GM21529 (cell line): ENCODE results near the gene GPR137B.
"Not testable (repeated sequence)": the region's sequence is repeated elsewhere in the genome, so short reads cannot be mapped to it uniquely, and the experiment has no call there.

Experiments
- ATAC-seq: cut with Tn5 transposase; IDR thresholded peaks from one replicate; pipeline ENCODE4 v1.9.1; 2021; ENCODE audit not compliant: unreplicated experiment

Gene GPR137B

DNA sequence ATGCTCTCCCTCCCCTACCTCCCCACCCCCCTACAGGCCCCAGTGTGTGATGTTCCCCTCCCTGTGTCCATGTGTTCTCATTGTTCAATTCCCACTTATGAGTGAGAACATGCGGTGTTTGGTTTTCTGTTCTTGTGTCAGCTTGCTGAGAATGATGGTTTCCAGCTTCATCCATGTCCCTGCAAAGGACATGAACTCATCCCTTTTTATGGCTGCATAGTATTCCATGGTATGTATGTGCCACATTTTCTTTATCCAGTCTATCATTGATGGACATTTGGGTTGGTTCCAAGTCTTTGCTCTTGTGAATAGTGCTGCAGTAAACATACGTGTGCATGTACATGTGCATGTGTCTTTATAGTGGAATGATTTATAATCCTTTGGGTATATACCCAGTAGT, 44.1 kb downstream of the GPR137B start:
- ATAC-seq: not testable (repeated sequence)

DNA sequence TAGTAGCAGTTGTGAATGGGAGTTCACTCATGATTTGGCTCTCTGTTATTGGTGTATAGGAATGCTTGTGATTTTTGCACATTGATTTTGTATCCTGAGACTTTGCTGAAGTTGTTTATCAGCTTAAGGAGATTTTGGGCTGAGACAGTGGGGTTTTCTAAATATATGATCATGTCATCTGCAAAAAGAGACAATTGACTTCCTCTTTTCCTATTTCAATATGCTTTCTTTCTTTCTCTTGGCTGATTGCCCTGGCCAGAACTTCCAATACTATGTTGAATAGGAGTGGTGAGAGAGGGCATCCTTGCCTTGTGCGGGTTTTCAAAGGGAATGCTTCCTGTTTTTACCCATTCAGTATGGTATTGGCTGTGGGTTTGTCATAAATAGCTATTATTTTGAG, 45.7 kb downstream of the GPR137B start:
- not testable (repeated sequence) for ATAC-seq

DNA sequence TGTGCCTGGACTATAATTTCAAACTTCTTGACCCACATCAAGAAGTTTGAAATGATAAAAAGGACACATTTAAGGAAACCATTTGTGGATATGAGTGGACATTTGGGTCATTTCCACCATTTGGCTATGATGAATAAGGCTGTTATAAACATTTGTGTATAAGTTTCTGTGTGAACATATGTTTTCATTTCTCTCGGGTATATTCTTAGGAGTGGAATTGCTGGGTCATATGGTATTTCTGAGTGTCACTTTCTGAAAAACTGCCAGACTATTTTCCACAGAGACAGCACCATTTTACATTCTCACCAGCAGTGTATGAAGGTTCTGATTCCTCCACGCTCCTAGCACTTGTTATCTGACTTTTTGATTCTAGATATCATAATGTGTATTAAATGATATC, 50.8 kb downstream of the GPR137B start:
- ATAC-seq: no peak

DNA sequence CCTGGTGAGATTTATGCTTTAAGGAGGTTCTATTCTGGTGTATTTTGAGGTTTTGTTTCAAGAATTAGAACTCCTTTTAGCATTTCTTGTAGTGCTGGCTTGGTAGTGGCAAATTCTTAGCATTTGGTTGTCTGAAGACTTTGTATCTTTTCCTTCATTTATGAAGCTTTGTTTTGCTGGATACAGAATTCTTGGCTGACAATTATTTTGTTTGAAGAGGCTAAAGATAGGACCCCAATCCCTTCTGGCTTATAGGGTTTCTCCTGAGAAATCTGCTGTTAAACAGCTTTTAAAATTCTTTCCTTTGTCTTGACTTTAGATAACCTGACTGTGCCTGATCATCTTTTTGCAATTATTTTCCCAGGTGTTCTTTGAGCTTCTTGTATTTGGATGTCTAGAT, 58.6 kb downstream of the GPR137B start:
- ATAC-seq: no peak

DNA sequence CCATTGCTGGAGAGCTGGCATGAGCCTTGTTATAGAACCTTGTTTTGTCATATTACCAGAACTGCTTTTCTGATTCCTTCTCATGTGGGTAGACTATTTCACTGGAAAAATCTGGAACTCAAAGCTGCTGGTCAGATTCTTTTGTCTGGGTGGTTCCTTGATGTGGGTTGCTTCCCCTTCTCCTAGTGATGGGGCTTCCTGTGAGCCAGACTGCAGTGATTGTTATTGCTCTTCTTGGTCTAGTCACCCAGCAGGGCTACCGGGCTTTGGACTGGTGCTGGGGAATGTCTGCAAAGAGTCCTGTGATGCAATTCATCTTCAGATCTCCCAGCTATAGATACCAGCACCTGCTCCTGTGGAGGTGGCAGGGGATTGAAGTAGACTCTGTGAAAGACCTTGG, 59.4 kb downstream of the GPR137B start:
- ATAC-seq: no peak

DNA sequence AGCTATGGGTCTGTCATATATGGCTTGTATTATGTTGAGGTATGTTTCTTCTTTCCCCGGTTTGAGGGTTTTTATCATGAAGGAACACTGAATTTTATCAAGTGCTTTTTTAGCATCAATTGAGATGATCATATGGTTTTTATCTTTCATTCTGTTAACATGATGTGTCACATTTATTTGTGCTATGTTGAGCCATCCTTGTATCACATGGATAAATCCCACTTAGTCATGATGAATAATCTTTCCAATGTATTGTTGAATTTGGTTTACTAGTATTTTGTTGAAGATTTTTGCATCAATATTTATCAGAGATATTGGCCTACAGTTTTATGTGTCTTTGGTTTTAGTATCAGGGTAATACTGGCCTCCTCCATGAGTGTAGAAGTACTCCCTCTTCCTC, 61.7 kb downstream of the GPR137B start:
- no peak for ATAC-seq

DNA sequence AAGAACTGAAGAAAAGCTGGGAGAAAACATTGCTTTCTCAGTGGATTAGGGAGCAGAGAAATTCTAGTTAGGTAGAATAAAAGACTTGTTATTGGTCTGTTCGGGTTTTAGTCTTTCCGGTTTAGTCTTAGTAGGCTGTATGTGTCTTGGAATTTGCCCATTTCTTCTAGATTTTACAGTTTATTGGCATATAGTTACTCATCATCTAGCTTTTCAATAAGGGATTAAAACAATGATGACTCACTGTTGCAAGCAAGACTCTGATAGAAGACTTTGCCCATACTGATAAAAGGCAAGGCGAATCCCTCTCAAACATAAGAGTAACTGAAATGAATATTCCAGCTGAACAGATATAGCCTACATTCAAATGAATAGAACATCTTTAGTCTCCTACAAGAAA, 62.3 kb downstream of the GPR137B start:
- no peak for ATAC-seq

DNA sequence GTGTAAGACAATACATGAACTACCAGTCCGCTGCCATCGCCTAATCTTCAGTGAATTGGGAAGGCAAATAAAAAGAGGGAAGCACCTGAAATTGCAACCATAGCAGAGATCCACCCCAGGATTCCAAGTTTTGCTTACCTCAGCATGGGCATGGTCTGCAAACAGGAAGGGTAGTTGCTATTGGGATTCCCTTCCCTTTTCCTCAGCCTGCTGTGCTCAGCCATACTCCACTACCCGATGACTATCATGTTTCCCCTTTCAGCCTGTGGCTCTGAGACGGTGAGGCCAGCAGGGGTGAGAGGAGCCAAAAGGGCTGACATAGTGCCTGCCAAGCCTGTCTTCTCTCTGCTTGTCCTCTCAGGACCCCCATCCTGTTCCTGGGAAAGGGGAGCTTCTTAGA, 64.2 kb downstream of the GPR137B start:
- ATAC-seq: no peak

DNA sequence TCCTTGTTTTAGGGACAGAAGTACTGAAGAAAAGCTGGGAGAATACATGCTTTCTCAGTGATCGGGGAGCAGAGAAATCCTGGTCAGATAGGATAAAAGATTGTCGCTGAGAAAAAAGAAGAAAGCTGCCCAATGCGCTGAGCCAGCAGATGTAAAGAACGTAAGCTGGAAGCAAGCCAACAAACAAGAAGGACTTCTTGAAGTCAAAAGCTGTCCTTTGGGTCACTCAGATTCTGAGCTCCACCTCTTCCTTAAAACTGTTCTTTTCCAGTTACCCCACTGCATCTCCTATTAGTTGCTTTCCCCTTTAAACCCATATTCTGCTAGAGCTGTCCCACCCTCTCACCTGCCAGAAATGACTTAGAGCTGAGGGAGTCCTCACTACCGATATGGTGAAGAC, 64.8 kb downstream of the GPR137B start:
- no peak for ATAC-seq

DNA sequence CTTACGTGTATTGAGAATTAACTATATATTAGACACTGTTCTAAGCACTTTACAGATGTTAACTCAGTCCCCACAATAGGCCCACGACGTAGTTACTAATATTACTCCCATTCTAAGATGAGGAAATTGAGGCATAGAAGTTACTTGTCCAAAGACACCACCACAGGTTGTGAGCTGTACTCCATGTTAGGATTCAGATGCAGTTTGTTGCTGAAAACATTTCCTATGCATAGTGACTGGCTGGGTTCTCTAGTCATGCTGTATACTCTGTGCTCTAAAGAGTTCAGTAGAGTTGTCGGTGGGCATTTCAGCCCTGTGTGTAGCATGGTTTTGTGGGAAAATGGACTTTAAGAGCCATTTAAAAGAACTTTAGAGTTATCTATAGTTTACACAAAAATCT, 65.2 kb downstream of the GPR137B start:
- no peak for ATAC-seq

DNA sequence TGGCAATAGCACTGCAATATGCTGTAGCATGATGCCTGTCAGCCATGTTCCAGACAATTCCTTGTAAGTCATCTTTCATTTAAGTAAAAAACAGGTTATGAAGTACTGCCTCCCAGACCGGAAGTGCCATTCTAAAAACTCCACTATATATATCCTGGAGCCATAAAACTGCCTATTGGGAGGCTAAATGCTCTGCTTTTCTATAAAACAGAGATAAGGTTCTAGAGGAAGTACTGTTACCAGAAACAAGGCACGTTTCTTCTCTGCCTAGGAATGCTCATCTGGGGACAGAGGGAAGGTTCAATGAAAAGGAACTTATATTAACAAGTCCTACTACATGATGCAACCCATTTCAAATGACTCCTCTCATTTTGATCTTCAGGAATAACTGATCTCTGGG, 66.8 kb downstream of the GPR137B start:
- ATAC-seq: no peak

DNA sequence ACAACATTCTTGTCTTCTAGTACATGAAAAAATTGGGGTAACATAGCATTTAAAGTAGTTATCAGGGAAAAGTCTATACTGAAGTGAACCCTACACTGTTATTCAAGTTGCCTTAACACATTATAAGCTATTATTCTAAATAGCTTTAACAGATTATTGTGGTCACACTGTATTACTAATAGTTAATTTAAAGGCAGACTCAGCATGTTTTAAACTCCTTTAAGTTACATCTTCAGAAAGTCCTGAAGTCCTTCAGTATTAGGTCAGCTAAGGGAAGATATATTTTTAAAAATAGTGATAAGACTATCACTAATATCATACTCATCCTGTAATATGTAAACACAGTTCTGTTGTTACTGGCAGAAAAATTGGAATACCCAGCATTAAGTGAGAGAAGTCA, 67.4 kb downstream of the GPR137B start:
- no peak for ATAC-seq

DNA sequence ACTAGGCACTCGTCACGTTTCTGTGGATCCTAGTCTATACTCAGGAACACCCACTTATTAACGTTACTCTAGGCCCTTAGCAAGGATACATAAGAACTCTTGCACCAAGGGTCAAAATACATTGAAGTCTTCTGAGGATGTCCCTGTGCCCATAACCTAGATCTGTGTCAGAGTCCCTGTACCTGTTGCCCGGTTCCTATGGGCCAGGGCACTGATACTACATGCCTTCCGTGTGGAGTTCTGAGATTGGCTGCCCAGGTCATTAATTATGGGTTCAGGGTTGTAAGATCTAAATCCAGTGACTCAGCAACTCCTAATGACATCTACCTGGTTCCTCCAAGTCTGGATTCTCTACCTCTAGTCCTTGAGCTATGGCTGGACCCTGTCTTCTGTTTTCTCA, 69.5 kb downstream of the GPR137B start:
- no peak for ATAC-seq

DNA sequence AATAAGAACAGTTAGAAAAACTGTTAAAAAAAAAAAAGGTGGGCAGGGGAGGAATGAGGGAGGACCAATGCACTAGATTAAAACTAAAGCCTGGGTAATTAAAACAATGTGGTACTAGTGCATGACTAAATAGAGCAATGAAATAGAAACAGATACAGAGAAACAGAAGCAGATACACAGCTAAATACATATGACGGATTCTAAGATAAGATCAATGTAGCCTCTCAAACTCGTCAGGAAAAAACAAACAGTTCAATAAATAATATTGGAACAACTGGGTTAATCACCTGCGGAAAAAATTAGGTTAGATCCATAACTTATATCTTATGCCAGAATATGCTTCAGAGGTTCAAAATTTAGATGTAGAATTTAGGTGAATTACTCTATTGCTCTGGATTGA, 71.2 kb downstream of the GPR137B start:
- ATAC-seq: no peak

DNA sequence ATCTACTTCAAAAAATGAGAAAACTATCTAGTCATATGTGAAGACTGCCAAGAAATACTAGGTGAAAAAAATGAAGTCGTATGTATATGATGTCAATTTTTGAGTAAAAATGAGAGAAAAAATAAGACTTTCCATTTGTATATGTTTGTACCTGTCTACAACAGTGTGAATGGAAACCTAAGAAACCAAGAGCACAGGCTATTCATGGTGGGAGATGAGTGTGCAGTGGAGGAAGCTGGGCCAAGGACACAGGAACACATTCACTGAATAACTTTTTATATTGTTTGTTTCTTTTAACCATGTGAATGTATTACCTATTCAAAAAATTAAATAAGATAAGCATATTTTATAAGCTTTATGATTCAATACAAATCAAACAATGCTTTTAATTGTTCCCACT, 72.4 kb downstream of the GPR137B start:
- no peak for ATAC-seq

DNA sequence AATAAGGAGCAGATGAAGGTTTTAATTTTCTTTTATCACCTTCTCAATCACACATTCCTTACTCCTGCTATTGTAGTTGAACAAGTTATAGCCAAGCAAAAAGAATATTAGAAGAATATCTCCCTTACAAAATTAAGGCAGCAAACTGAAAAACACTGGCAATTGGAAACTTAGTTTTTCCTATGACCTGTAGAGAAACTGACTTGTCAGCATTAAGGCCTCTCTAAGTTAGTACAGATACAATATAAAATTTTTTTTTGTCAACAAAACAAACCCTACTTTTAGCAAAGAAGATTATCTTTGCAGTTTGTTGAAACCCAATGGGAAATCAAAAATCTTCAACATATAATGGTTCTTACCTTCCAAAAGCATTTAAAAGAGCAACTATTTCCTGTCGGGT, 78.1 kb downstream of the GPR137B start:
- no peak for ATAC-seq

DNA sequence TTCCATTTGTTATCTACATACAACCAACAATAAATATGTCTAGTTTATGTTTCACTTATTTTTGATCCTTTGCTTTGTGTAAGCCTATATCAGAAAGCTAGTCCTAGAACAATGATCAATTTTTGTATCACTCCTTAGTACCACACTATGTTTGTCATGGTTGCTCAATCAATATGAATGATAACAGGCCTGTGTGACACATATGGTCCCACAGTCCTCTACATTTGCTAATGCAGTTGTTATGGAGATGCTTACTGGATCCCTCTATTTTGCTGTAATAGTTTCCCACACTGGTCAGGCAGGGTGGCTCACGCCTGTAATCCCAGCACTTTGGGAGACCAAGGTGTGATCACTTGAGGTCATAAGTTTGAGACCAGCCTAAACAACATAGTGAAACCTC, 80.3 kb downstream of the GPR137B start:
- ATAC-seq: no peak

DNA sequence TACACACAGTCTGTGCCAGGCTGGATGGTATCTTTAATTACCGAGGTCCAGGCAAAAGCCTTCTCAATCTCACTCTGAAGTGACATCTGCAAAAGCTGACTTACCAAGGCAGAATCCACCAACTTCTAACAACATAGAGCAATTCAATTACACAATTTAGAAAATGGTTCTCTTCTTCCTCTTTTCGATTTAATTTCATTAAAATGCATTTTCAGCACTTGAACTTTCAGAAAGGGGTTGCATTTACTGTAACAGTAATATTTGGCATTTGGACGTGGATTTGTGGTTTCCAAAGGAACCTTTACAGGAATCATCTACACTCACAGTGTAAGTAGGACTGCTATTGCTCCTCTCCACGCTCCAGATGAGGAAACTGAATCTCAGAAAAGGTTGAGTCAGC, 86.1 kb downstream of the GPR137B start:
- no peak for ATAC-seq

DNA sequence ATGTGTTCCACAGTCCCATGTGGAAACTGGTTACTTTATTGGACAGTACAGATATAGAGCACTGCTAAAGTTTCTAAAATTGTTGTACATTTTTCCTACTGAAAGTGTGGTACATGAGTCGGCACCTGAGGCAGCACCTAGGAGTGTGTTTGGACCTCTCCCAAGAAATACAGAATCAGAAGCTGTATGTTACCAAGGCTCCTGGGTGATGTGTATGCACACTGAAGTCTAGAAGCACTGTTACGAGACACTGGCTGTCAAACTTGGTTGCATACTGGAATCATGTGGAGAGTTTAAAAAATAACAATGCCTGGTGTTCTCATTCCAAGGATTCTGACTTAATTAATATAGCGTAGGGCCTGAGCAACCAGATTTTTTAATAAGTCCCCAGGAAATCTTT, 92.8 kb downstream of the GPR137B start:
- ATAC-seq: no peak

DNA sequence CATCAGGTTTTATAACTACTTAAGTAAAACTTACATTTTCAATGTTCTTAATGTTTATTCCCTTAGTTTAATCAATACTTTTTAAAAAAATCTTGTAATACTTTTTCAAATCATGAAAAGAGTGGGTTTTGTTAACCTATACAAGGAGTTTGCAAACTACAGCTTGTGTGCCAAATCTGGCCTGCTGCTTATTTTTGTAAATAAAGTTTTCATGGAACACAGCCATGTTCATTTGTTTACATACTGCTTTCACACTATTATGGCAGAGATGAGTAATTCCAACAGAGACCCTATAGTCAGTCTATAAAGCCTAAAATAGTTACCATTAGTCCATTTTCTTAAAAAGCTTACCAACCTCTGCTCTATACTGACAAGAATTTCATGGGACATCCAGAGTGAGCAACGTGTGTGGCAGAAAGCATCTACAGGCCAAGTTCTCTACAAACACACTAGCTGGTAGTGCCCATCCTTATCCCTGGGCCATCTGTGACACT, 96.8 kb downstream of the GPR137B start:
- ATAC-seq: no peak

DNA sequence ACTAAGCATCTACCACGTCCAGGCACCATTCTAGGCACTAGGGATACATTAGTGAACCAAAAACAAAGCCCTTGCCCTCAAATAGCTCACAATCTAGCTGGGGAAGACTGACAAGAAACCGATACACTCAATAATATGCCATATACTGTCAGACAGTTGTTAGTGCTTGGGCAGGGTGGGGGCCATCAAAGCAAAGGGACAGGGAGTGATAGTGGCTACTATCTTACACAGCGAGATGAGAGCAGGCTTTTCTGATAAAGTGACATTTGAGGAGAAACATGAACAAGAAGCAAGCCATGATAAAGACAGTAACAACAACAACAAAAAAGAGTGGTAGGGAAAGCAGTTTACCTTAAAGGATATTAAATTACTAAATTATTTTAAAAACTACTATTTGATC, 98.3 kb downstream of the GPR137B start:
- ATAC-seq: no peak

DNA sequence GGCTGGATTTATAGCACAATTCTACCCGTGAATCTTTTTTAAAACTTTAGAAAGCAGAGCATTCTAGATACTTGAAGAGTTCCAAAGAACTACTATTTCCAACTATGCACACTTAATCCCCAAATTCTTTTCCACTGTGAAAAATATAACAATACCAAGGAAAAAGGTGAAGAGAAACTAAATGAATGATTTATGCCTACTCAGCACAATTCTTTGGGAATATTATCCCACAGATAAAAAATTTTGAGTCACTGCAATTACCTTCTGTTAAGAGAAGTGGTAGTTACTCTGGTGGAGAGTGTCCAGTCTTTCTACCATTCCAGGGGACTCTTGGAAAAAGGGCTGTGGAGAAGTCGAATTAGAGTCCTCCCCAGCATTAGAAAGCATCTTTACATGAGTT, 100.2 kb downstream of the GPR137B start:
- ATAC-seq: no peak

DNA sequence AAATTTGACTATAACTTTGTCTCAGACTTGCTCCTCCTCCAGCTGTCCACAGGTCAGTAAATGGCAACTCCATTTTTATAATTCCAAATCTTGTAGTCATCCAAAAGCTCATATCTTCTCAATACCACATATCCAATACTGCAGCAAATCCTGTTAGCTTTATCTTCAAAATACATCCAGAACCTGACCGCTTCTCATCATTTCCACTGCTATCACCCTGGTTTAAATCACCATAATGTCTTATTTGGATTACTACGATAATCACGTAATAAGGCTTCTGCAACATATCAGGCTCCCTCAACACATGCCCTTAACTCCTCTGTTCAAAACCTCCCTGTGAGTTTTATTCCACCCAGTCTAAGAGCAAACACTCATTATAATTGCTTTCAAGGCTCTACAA, 104.9 kb downstream of the GPR137B start:
- ATAC-seq: no peak

DNA sequence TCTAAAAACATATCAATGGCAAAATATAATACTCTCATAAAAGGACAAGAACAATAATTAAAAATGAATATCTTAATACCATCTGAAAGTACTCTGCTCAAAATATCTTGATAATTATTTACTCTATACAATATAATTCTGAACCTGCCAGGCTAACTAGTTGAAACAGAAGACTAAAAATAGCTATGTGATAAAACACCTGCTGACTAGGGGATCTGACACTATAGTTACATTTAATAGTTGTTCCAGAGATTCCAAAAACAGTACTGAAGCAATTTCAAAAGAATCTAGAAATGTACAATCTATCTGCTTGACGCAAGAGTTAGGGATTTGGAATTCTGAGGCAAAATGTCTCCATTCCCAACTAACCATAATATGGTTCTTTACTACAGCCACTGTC, 109.2 kb downstream of the GPR137B start:
- no peak for ATAC-seq
